HCT116 (cell line): Measurements from ENCODE around the gene OR10A4. TPM values are rescaled to one million over a fixed set of nuclear protein-coding genes. Genes with fewer than 3 reads are reported as not detected.

ENCODE experiments used
- ATAC-seq: fragments of 200-7000 bp; cut with Tn5 transposase; 2 replicates; pipeline ENCODE4 v1.9.1; 2020; ENCODE audit warnings: mild to moderate bottlenecking, moderate library complexity
- BruUV-seq: library from RNA; stranded (reverse); fragments of 400-500 nt; replicated peaks from 2 replicates; lab custom pipeline; 2021; lab: Mats Ljungman, UMichigan
- CTCF ChIA-PET: fragments of 300-600 bp; sonication (Branson Sonifier 250); formaldehyde crosslinking; loops from one replicate; lab custom pipeline; 2021; ENCODE audit warnings: antibody characterized with exemption; lab: Charles Lee
- POLR2A ChIA-PET: fragments of 300-600, 350-600 bp; sonication (Branson Sonifier 250); formaldehyde crosslinking; loops from one replicate; lab custom pipeline; 2021; ENCODE audit warnings: antibody characterized with exemption; lab: Charles Lee
- RAD21 ChIA-PET, 2 experiments: fragments of 300-600 bp; sonication (Branson Sonifier 250); formaldehyde crosslinking; loops; one replicate each; lab custom pipeline; 2023; ENCODE audit warnings: low total read pairs in 2 of 2; ENCODE audit not compliant: uncharacterized antibody in 2 of 2, unreplicated experiment in 2 of 2, low non-redundant PET in 1 of 2; lab: Charles Lee
- DNase-seq: peaks from one replicate; pipeline ENCODE4 v3.0.0-alpha.2; 2010; ENCODE audit warnings: low read depth, low spot score
- H2AFZ ChIP-seq: fragments of 200-600 bp; shearing (Covaris generic), sonication (generic); 2 replicates; pipeline ENCODE4 v1.6.1; 2017; ENCODE audit warnings: low read depth, mixed run types, mixed read lengths, antibody characterized with exemption, low read length; ENCODE audit not compliant: poor library complexity, severe bottlenecking
- H3K27ac ChIP-seq: 2 replicates; pipeline ENCODE4 v1.5.1; 2012; ENCODE audit warnings: low read depth, low read length
- H3K27me3 ChIP-seq: fragments of 200-600 bp; sonication (generic); 2 replicates; pipeline ENCODE4 v1.6.1; 2016; ENCODE audit warnings: mixed run types, low read length, mixed read lengths; ENCODE audit not compliant: insufficient read depth
- H3K36me3 ChIP-seq, 2 experiments: fragments of 200-500 bp in 1 of 2; fragments of 200-600 bp in 1 of 2; sonication (Bioruptor generic) in 1 of 2; sonication (generic) in 1 of 2; 2 replicates each; pipeline versions ENCODE4 v1.5.1 to v1.6.1; 2014 to 2016; ENCODE audit warnings: low read length in 2 of 2, inconsistent platforms in 1 of 2, mixed read lengths in 1 of 2, mixed run types in 1 of 2; ENCODE audit not compliant: insufficient read depth in 2 of 2, control insufficient read depth in 1 of 2
- H3K4me1 ChIP-seq, 2 experiments: fragments of 200-600 bp in 1 of 2; sonication (generic) in 1 of 2; 2 replicates each; pipeline versions ENCODE4 v1.5.1 to v1.6.1; 2012 to 2017; ENCODE audit warnings: low read length in 2 of 2, inconsistent platforms in 1 of 2, mild to moderate bottlenecking in 1 of 2, mixed read lengths in 1 of 2, mixed run types in 1 of 2, moderate library complexity in 1 of 2; ENCODE audit not compliant: insufficient read depth in 2 of 2, control insufficient read depth in 1 of 2
- H3K4me2 ChIP-seq: fragments of 200-600 bp; sonication (generic); 2 replicates; pipeline ENCODE4 v1.6.1; 2017; ENCODE audit warnings: mixed run types, low read length, mixed read lengths
- H3K4me3 ChIP-seq, 2 experiments: fragments of 200-600 bp in 1 of 2; sonication (generic) in 1 of 2; replicated peaks in 1 of 2; 2 replicates each; pipeline ENCODE4 v1.5.1; 2011 to 2016; ENCODE audit warnings: low read length in 2 of 2, control low read depth in 1 of 2, low read depth in 1 of 2, mild to moderate bottlenecking in 1 of 2, mixed read lengths in 1 of 2, mixed run types in 1 of 2
- H3K79me2 ChIP-seq: fragments of 200-600 bp; sonication (generic); 2 replicates; pipeline ENCODE4 v1.6.1; 2017; ENCODE audit warnings: mild to moderate bottlenecking, mixed run types, low read length, moderate library complexity, mixed read lengths; ENCODE audit not compliant: insufficient read depth
- H3K9ac ChIP-seq: fragments of 200-600 bp; sonication (generic); 2 replicates; pipeline ENCODE4 v1.6.1; 2016; ENCODE audit warnings: low read length, mixed read lengths
- H3K9me2 ChIP-seq: fragments of 200-600 bp; sonication (generic), shearing (Covaris generic); 2 replicates; pipeline ENCODE4 v1.6.1; 2017; ENCODE audit warnings: mixed run types, mild to moderate bottlenecking, moderate library complexity; ENCODE audit not compliant: insufficient read depth
- H3K9me3 ChIP-seq, 2 experiments: fragments of 200-500 bp in 1 of 2; fragments of 200-600 bp in 1 of 2; sonication (Bioruptor generic) in 1 of 2; sonication (generic) in 1 of 2; 2 replicates each; pipeline ENCODE4 v1.6.1; 2014 to 2017; ENCODE audit warnings: low read length in 2 of 2, mixed read lengths in 2 of 2, inconsistent platforms in 1 of 2, low read depth in 1 of 2, mild to moderate bottlenecking in 1 of 2, mixed run types in 1 of 2, moderate library complexity in 1 of 2; ENCODE audit not compliant: control insufficient read depth in 1 of 2, insufficient read depth in 1 of 2
- H4K20me1 ChIP-seq: fragments of 200-600 bp; sonication (generic), shearing (Covaris generic); 2 replicates; pipeline ENCODE4 v1.6.1; 2017; ENCODE audit warnings: mixed run types, mild to moderate bottlenecking, moderate library complexity; ENCODE audit not compliant: insufficient read depth
- EGR1 ChIP-seq: IDR thresholded peaks from 2 replicates; pipeline ENCODE4 v1.6.1; 2012; ENCODE audit warnings: low read depth
- FOSL1 ChIP-seq: IDR thresholded peaks from 2 replicates; pipeline ENCODE4 v1.6.1; 2012; ENCODE audit warnings: low read depth
- POLR2A ChIP-seq: IDR thresholded peaks from 2 replicates; pipeline ENCODE4 v1.7.0; 2011; ENCODE audit warnings: borderline replicate concordance; ENCODE audit not compliant: insufficient read depth, insufficient read length; ENCODE audit errors: extremely low read depth
- POLR2AphosphoS5 ChIP-seq: IDR thresholded peaks from 2 replicates; pipeline ENCODE4 v1.6.1; 2011; ENCODE audit warnings: mild to moderate bottlenecking, low read depth, low read length, moderate library complexity
- RAD21 ChIP-seq: IDR thresholded peaks from 2 replicates; pipeline ENCODE4 v1.6.1; 2012; ENCODE audit warnings: low read depth, mild to moderate bottlenecking
- SP1 ChIP-seq: IDR thresholded peaks from 2 replicates; pipeline ENCODE4 v1.6.1; 2012; ENCODE audit warnings: low read depth
- ZFX ChIP-seq: fragments of 450-650 bp; IDR thresholded peaks from 2 replicates; pipeline ENCODE4 v1.6.1; 2017
- intact Hi-C: fragments of 100-400 bp; cut with micrococcal nuclease; formaldehyde crosslinking; loops from 2 replicates; pipeline ENCODE4 v1.10.0; 2022
- total RNA-seq: library from RNA; stranded (reverse); gene quantifications from one replicate; pipeline ENCODE4 v1.2.1, GENCODE V29; 2021; ENCODE audit not compliant: unreplicated experiment
- TF ChIP-seq, protein P1 (sequence below), 3 experiments: fragments of 200-600 bp in 1 of 3; sonication (generic) in 1 of 3; IDR thresholded peaks in 2 of 3; conservative IDR thresholded peaks in 1 of 3; 2 replicates each; pipeline ENCODE4 v1.5.1; 2012 to 2017; ENCODE audit warnings: low read depth in 2 of 3, low read length in 2 of 3, antibody characterized with exemption in 1 of 3, borderline replicate concordance in 1 of 3, control low read depth in 1 of 3, mild to moderate bottlenecking in 1 of 3, mixed read lengths in 1 of 3, mixed run types in 1 of 3, moderate library complexity in 1 of 3; ENCODE audit not compliant: insufficient read depth in 1 of 3

Gene OR10A4
- total RNA-seq, 1 experiment from 2014 or later: not detected

DNA sequence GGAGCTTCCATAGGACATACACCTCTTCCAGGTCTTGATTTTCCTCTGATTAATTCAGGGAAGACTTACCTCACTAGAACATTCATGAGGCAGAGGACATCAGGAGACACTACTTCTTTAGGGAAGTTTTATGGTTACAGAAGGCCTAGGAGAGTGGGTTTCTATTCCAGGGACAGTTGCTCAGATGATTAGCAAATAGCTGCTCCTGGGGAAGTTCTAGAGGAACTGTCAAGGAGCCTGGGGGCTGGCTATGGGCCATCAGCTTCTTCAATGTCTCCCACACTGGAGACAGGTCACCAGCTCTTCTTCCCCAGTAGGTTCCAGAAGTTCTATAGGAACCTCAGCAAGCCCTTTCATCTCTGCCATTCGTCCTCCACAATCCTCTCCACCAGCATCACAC is 42.4 kb upstream of the OR10A4 start:
- ChIA-PET POLR2A (no interaction called here), CTCF (interaction anchor here (1.2 to 2.7 kb wide), 2 partner anchors 18 to 22 kb away, joined by 3 to 9 read pairs; no protein-coding TSS in a partner anchor), RAD21 (no interaction called here)
- Histone ChIP-seq H3K9me3 (no peaks in the 10 kb centered on the region), H2AFZ (no peak overlapping the region), H3K4me1 (no peaks in the 10 kb centered on the region), H3K27me3 (peaks cover 22% of the 10 kb centered on the region; the same call in 1 of the 2 replicates), H3K4me2 (no peak overlapping the region), H3K9ac (no peak overlapping the region), H3K79me2 (no peaks in the 10 kb centered on the region), H3K9me2 (no peaks in the 10 kb centered on the region), H3K4me3 (no peak overlapping the region), H3K27ac (no peak overlapping the region), H3K36me3 (no peaks in the 10 kb centered on the region), H4K20me1 (no peaks in the 10 kb centered on the region)
- intact Hi-C loops: no loop called here
- BruUV-seq: no TSS peak
- DNase-seq: no peak
- TF ChIP-seq SP1 (no peak), FOSL1 (no peak), ZFX (no peak), POLR2A (no peak), POLR2AphosphoS5 (no peak), EGR1 (no peak)
- ATAC-seq: no peak

DNA sequence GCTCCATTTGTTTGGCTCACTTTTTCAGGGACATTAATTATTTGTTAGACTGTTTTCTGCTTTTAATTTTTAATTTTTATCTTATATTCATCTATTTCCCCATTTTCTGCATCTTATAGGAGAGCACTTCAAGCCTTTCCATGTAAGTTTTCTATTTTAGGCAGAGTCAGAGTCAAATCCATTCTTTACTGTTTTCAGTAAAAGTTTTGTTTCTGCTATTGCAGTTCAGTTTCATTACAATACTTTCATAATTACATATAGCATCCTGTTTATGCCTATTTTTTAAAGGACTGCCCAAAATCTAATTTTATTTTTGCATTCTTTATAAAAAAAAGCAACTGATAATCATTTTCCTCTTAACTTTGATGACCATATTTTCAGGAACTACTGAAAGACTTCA is 34.7 kb upstream of the OR10A4 start:
- Histone ChIP-seq H4K20me1 (no peaks in the 10 kb centered on the region), H3K79me2 (no peaks in the 10 kb centered on the region), H3K36me3 (no peaks in the 10 kb centered on the region), H3K4me3 (no peak overlapping the region), H3K4me2 (no peak overlapping the region), H3K9me3 (no peaks in the 10 kb centered on the region), H3K27me3 (no peaks in the 10 kb centered on the region), H3K9ac (no peak overlapping the region), H2AFZ (no peak overlapping the region), H3K9me2 (no peaks in the 10 kb centered on the region), H3K27ac (no peak overlapping the region), H3K4me1 (no peaks in the 10 kb centered on the region)
- intact Hi-C loops: no loop called here
- ChIA-PET CTCF (no interaction called here), POLR2A (no interaction called here), RAD21 (no interaction called here)
- DNase-seq (no peak), ATAC-seq (no peak)
- BruUV-seq: no TSS peak
- TF ChIP-seq, protein P1, sequence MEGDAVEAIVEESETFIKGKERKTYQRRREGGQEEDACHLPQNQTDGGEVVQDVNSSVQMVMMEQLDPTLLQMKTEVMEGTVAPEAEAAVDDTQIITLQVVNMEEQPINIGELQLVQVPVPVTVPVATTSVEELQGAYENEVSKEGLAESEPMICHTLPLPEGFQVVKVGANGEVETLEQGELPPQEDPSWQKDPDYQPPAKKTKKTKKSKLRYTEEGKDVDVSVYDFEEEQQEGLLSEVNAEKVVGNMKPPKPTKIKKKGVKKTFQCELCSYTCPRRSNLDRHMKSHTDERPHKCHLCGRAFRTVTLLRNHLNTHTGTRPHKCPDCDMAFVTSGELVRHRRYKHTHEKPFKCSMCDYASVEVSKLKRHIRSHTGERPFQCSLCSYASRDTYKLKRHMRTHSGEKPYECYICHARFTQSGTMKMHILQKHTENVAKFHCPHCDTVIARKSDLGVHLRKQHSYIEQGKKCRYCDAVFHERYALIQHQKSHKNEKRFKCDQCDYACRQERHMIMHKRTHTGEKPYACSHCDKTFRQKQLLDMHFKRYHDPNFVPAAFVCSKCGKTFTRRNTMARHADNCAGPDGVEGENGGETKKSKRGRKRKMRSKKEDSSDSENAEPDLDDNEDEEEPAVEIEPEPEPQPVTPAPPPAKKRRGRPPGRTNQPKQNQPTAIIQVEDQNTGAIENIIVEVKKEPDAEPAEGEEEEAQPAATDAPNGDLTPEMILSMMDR (IDR thresholded peaks at IDR 0.05 in 2 of 3, conservative IDR thresholded peaks at IDR 0.05 in 1 of 3; ENCODE audit: borderline replicate concordance in 1 of 3, insufficient read depth in 1 of 3, low read depth in 2 of 3, low read length in 2 of 3): no peak
- TF ChIP-seq RAD21: no peak
